HG02884 (cell line): ENCODE results near the gene TMEM204.

Experiments used
- ATAC-seq: cut with Tn5 transposase; IDR thresholded peaks from one replicate; pipeline ENCODE4 v1.9.1; 2021; ENCODE audit warnings: mild to moderate bottlenecking, moderate library complexity; ENCODE audit not compliant: unreplicated experiment

The TMEM204 gene

GRCh38 chr16:1536601-1537000 is 3.1 kb downstream of the TMEM204 start:
- no peak for ATAC-seq

- no peak for ATAC-seq
Observed at GRCh38 chr16:1537138-1537577, 3.7 kb downstream of the TMEM204 start.

- no peak for ATAC-seq
Observed at GRCh38 chr16:1537763-1538289, 4.4 kb downstream of the TMEM204 start.

DNA sequence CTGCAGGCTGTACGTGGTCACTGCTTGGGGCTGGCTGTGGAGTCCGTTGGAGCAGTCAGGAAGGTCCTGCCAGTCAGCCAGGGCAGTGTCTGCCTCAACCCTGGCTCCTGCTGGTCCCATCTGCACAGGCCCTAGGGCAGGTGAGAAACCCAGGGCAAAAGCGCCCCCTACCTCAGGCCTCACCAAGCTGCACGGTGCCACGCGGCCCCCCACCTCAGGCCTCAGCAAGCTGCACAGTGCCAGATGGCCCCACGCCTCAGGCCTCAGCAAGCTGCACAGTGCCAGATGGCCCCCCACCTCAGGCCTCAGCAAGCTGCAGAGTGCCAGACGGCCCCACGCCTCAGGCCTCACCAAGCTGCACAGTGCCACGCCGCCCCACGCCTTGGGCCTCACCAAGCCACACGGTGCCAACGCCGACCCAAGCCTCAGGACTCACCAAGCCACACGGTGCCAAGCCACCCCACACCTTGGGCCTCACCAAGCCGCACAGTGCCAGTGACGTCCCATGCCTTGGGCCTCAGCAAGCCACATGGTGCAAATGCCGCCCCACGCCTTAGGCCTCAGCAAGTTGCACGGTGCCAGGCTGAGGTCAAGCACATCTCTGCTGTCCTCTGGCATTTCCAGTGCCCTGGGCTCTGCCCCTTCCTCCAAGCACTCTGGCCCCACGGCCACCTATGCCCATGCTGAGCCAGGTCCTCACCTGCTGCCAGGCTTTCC is 5.5 kb downstream of the TMEM204 start:
- no peak for ATAC-seq

- ATAC-seq = no peak
Observed at GRCh38 chr16:1539720-1540555, 6.5 kb downstream of the TMEM204 start.

- no peak for ATAC-seq
Observed at GRCh38 chr16:1540556-1540855, 7.0 kb downstream of the TMEM204 start.

GRCh38 chr16:1541293-1542165 is 8.1 kb downstream of the TMEM204 start:
- ATAC-seq = no peak

GRCh38 chr16:1542166-1542500 is 8.7 kb downstream of the TMEM204 start:
- ATAC-seq = no peak

DNA sequence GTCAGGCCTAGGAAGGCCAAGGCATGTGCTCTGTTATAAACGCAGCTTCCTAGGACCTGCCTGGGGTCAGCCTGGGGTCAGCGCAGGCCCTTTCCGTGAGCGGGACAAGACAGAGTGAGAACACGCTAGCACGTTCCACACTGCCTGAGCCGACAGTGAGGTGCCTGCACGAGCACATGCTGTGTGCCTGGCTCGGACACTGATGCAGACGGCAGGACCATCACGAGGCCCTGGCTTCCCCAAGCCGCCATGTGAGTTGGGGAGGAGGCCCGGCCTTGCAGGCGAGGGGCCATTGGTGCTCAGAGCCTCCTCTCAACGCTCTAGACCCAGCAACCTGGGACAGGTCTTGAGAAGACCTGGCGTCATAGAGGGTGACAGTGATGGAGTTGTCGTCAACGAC is 9.1 kb downstream of the TMEM204 start:
- no peak for ATAC-seq

DNA sequence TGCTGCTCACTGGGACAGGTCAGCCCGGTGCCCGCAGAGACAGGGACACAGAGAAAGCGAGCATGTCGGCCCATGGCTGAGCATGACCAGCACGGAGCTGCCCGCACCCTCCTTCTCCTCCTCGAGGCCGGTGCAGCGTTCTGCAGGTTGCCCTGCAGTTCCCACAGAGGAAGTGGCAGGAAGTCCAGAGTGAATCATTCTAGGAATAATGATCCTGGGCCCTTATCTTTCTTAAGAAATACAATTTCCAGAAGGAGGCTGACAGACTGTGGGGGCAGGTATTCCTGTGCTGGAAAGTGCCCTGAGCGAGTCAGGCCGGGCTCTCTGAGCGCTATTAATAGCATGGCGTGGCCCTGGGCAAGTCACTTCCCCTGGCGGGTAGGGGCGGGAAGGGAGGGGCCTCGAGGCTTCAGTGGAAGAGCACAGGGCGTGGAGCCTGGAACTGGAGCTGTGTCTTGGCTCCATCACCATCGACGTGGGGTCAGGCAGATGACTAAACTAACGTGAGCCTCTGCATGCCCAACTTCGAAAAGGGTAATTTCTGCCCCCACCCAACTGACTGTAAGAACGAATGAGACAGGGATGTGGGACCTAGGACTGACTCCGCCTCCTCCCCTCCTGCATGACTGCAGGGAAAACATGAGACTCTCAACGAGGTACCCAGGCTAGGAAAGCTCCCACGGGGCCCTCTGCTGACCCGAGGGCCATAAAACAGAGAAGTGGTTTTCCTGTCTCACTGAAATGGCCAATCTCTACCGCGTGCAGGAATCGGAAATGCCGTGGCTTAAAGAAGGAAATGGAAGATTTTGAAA is 9.8 kb downstream of the TMEM204 start:
- ATAC-seq = no peak

GRCh38 chr16:1545044-1546040 is 11.9 kb downstream of the TMEM204 start:
- ATAC-seq = no peak

GRCh38 chr16:1546430-1546829 is 13.0 kb downstream of the TMEM204 start:
- no peak for ATAC-seq

DNA sequence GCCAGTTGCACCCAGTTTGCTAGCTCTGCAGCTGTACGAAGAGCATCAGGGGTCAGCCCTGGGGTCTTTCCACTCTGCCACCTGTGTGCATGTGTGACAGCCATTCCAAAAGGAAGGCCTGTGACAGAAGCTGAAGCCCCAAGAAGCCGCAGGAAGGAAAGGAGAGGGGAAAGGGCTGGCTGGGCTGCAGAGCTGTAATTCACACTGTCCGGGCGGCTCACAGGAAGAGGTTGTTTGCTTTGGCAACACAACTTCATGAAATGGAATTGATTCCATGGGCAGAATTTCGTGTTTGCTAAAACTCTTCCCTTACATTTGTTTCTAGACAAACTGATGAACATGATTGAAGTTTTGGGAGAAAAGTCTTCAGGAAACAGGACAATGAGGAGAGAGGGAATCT is 14.8 kb downstream of the TMEM204 start:
- no peak for ATAC-seq

GRCh38 chr16:1548727-1549126 is 15.3 kb downstream of the TMEM204 start:
- no peak for ATAC-seq

- no peak for ATAC-seq
Observed at GRCh38 chr16:1550069-1550468, 16.6 kb downstream of the TMEM204 start.

GRCh38 chr16:1550696-1551095 is 17.2 kb downstream of the TMEM204 start:
- no peak for ATAC-seq

GRCh38 chr16:1551166-1551565 is 17.7 kb downstream of the TMEM204 start:
- ATAC-seq = no peak

DNA sequence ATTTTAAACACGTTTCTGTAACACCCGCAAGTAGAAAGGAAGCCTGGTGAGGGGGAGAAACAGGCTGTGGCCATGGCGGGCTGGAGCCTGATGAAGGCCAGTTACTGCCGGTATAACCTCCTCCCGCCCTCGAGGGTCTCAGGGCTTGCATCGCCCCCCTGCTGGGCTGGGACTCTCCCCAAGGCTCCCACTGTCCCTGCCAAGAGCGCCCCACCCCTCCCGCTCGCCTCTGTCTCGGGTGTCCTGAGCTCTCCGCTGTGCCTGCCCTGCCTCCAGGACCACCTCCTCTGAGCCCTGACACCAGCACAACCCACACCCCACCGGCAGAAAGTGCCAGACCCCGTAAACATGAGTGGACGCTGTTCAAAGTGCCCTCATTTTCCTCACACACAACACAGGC is 18.7 kb downstream of the TMEM204 start:
- no peak for ATAC-seq
